WERI-Rb-1 (cell line): ENCODE results near the gene CNTFR.

ENCODE experiments used
- DNase-seq: peaks from one replicate; pipeline ENCODE4 v3.0.0-alpha.2; 2020
- H3K27ac ChIP-seq: fragments of 250-450 bp; sonication (Bioruptor Pico); 2 replicates; pipeline ENCODE4 v1.5.1; 2020; ENCODE audit warnings: mild to moderate bottlenecking, moderate library complexity
- H3K27me3 ChIP-seq: fragments of 250-450 bp; sonication (Bioruptor Pico); 2 replicates; pipeline ENCODE4 v1.5.1; 2021; ENCODE audit warnings: mild to moderate bottlenecking, low read depth, moderate library complexity; ENCODE audit not compliant: insufficient read depth, severe bottlenecking
- H3K36me3 ChIP-seq: fragments of 250-450 bp; sonication (Bioruptor Pico); 2 replicates; pipeline ENCODE4 v1.5.1; 2020; ENCODE audit warnings: mild to moderate bottlenecking, moderate library complexity
- H3K4me3 ChIP-seq: 2 replicates; pipeline ENCODE4 v1.5.1; 2011; ENCODE audit warnings: low read depth, mild to moderate bottlenecking, control low read depth, low read length
- H3K9me3 ChIP-seq: fragments of 250-450 bp; sonication (Bioruptor Pico); 2 replicates; pipeline ENCODE4 v1.5.1; 2021; ENCODE audit warnings: mild to moderate bottlenecking, moderate library complexity; ENCODE audit not compliant: severe bottlenecking
- CTCF ChIP-seq: IDR thresholded peaks from 2 replicates; pipeline ENCODE4 v1.5.1; 2011; ENCODE audit warnings: low read depth, mild to moderate bottlenecking, control low read depth, inconsistent platforms, low read length

The CNTFR gene

GRCh38 chr9:34623374-34624235 lies 34.1 kb upstream of the CNTFR start:
- no peak overlapping the region for H3K27ac ChIP-seq
- no peak for DNase-seq
- TF ChIP-seq CTCF: no peak
- no peak overlapping the region for H3K4me3 ChIP-seq
- H3K9me3 ChIP-seq: no peaks in the 10 kb centered on the region
- peaks cover 10% of the 10 kb centered on the region for H3K27me3 ChIP-seq
- H3K36me3 ChIP-seq: peaks cover 1% of the 10 kb centered on the region

GRCh38 chr9:34620061-34620994 lies 30.8 kb upstream of the CNTFR start, which contains the start of gene DCTN3:
Gene DCTN3 (minus strand): TSS chr9:34620495. CDS start chr9:34620464, 31 bp downstream.
- H3K27me3 ChIP-seq: no peaks in the 10 kb centered on the region
- H3K27ac ChIP-seq: peak within 1 kb of the TSS; percentile 65
- peak; percentile 92 for DNase-seq
- no peak for TF ChIP-seq CTCF
- H3K36me3 ChIP-seq: peaks cover 18% of the 10 kb centered on the region
- H3K9me3 ChIP-seq: no peaks in the 10 kb centered on the region
- H3K4me3 ChIP-seq: peak within 1 kb of the TSS; percentile 84

GRCh38 chr9:34615132-34615531 lies 25.6 kb upstream of the CNTFR start:
- H3K36me3 ChIP-seq: peaks cover 22% of the 10 kb centered on the region
- no peak for DNase-seq
- no peaks in the 10 kb centered on the region for H3K27me3 ChIP-seq
- no peak overlapping the region for H3K4me3 ChIP-seq
- H3K9me3 ChIP-seq: no peaks in the 10 kb centered on the region
- H3K27ac ChIP-seq: no peak overlapping the region
- TF ChIP-seq CTCF: no peak

GRCh38 chr9:34612788-34613390 lies 23.4 kb upstream of the CNTFR start:
- H3K27me3 ChIP-seq: no peaks in the 10 kb centered on the region
- H3K27ac ChIP-seq: peak overlapping the region; percentile 93; the same call in 1 of the 2 replicates
- TF ChIP-seq CTCF: peak; percentile 92
- DNase-seq: peak; percentile 78
- H3K9me3 ChIP-seq: no peaks in the 10 kb centered on the region
- H3K36me3 ChIP-seq: peaks cover 13% of the 10 kb centered on the region
- peak overlapping the region; percentile 93 for H3K4me3 ChIP-seq

GRCh38 chr9:34611811-34612787 lies 22.6 kb upstream of the CNTFR start, which contains the start of gene RPP25L:
Gene RPP25L (minus strand): TSS chr9:34612097. CDS start chr9:34611296, 801 bp downstream.
- H3K9me3 ChIP-seq: no peaks in the 10 kb centered on the region
- no peaks in the 10 kb centered on the region for H3K27me3 ChIP-seq
- DNase-seq: peak; percentile 77
- H3K4me3 ChIP-seq: peak within 1 kb of the TSS; percentile 93
- H3K27ac ChIP-seq: peak within 1 kb of the TSS; percentile 93
- TF ChIP-seq CTCF: no peak
- peaks cover 5% of the 10 kb centered on the region for H3K36me3 ChIP-seq
